Osteoblast (primary cell): ENCODE results near the gene MPP1. TPM values are rescaled to one million over a fixed set of nuclear protein-coding genes. Genes with fewer than 3 reads are reported as not detected.
"Not testable (repeated sequence)": the region's sequence is repeated elsewhere in the genome, so short reads cannot be mapped to it uniquely, and the experiment has no call there.

Source experiments
- DNase-seq: peaks from one replicate; pipeline ENCODE4 v3.0.0; 2011; ENCODE audit warnings: low spot score, mixed read lengths; ENCODE audit not compliant: insufficient read length; ENCODE audit errors: missing footprints
- H2AFZ ChIP-seq: 2 replicates; pipeline ENCODE4 v1.6.0; 2011; ENCODE audit warnings: mild to moderate bottlenecking, low read length
- H3K27ac ChIP-seq: 2 replicates; pipeline ENCODE4 v1.5.1; 2011; ENCODE audit warnings: mild to moderate bottlenecking, low read depth, low read length, moderate library complexity
- H3K27me3 ChIP-seq: 2 replicates; pipeline ENCODE4 v1.6.0; 2012; ENCODE audit warnings: mild to moderate bottlenecking, control low read depth, inconsistent platforms, low read length, moderate library complexity; ENCODE audit not compliant: insufficient read depth
- H3K36me3 ChIP-seq: 2 replicates; pipeline ENCODE4 v1.5.1; 2011; ENCODE audit warnings: mild to moderate bottlenecking, low read length, control low read depth, moderate library complexity; ENCODE audit not compliant: insufficient read depth
- H3K4me1 ChIP-seq: 2 replicates; pipeline ENCODE4 v1.5.1; 2011; ENCODE audit warnings: mild to moderate bottlenecking, low read length, control low read depth, moderate library complexity; ENCODE audit not compliant: insufficient read depth
- H3K4me2 ChIP-seq: 2 replicates; pipeline ENCODE4 v1.6.0; 2011; ENCODE audit warnings: mild to moderate bottlenecking, low read length; ENCODE audit not compliant: insufficient read depth
- H3K4me3 ChIP-seq: fragments of 200-600 bp; sonication (generic); 3 replicates; pipeline ENCODE4 v1.5.1; 2012; ENCODE audit warnings: mild to moderate bottlenecking, low read length, inconsistent platforms; ENCODE audit not compliant: insufficient read depth
- H3K79me2 ChIP-seq: 2 replicates; pipeline ENCODE4 v1.6.0; 2012; ENCODE audit warnings: mild to moderate bottlenecking, low read length, control low read depth, inconsistent platforms; ENCODE audit not compliant: insufficient read depth
- H3K9me3 ChIP-seq: 2 replicates; pipeline ENCODE4 v1.5.1; 2011; ENCODE audit warnings: low read depth, low read length, control low read depth
- H4K20me1 ChIP-seq: 2 replicates; pipeline ENCODE4 v1.6.0; 2012; ENCODE audit warnings: mild to moderate bottlenecking, low read length, control low read depth; ENCODE audit not compliant: insufficient read depth
- total RNA-seq: library from RNA; depleted of rRNA; stranded (reverse); fragments of >200 nt; gene quantifications from 2 replicates; pipeline ENCODE4 v1.2.3, GENCODE V29; 2012
- TF ChIP-seq, protein P1 (sequence below): IDR thresholded peaks from 2 replicates; pipeline ENCODE4 v1.5.1; 2011; ENCODE audit warnings: mild to moderate bottlenecking, low read depth, low read length, moderate library complexity; ENCODE audit errors: extremely low read depth

The MPP1 gene
- total RNA-seq, 1 donor = 14.8 TPM

DNA sequence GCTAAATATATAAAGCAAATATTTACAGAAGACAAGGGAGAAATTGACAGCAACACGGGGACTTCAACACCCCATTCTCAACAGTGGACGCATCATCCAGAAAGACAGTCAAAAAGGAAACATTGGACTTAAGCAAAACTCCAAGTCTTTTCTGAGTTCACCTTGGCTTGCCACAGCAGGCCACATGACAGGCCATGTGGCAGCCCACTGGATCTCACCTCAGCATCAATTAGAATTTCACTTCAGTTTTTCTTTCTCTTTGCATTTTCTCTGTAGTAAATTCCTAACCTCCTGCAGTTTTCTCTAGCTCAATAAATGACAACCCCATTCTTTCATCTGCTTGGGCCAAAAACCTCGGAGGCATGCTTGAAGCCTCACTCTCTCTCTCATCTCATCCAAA is 16.7 kb upstream of the MPP1 start:
- Histone ChIP-seq H3K9me3 (no peaks in the 10 kb centered on the region), H3K4me3 (no peak overlapping the region), H3K4me2 (no peak overlapping the region), H3K27me3 (peaks cover 3% of the 10 kb centered on the region), H3K36me3 (no peaks in the 10 kb centered on the region), H3K4me1 (no peaks in the 10 kb centered on the region), H4K20me1 (no peaks in the 10 kb centered on the region), H3K27ac (no peak overlapping the region), H2AFZ (no peak overlapping the region), H3K79me2 (no peaks in the 10 kb centered on the region)
- DNase-seq = no peak
- TF ChIP-seq, protein P1, sequence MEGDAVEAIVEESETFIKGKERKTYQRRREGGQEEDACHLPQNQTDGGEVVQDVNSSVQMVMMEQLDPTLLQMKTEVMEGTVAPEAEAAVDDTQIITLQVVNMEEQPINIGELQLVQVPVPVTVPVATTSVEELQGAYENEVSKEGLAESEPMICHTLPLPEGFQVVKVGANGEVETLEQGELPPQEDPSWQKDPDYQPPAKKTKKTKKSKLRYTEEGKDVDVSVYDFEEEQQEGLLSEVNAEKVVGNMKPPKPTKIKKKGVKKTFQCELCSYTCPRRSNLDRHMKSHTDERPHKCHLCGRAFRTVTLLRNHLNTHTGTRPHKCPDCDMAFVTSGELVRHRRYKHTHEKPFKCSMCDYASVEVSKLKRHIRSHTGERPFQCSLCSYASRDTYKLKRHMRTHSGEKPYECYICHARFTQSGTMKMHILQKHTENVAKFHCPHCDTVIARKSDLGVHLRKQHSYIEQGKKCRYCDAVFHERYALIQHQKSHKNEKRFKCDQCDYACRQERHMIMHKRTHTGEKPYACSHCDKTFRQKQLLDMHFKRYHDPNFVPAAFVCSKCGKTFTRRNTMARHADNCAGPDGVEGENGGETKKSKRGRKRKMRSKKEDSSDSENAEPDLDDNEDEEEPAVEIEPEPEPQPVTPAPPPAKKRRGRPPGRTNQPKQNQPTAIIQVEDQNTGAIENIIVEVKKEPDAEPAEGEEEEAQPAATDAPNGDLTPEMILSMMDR = no peak

DNA sequence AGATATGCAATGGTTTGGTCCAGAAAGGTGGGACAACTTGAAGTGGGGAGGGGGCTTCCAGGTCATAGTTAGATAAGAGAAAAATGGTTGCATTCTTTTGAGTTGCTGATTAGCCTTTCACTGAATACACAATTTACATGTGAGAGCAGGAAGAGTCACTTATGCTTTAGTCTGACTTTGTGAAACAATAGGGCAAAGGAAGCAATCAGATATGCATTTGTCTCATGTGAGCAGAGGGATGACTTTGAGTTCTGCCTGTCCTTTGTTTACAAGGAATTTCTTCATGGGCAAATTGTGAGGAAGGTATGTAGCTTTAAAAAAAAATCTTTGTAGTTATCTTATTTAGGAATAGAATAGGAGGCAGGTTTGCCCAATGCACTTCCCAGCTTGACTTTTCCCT is 16.2 kb upstream of the MPP1 start:
- Histone ChIP-seq H3K4me3 (no peak overlapping the region), H3K4me1 (no peaks in the 10 kb centered on the region), H3K79me2 (no peaks in the 10 kb centered on the region), H3K27me3 (peaks cover 3% of the 10 kb centered on the region), H3K9me3 (no peaks in the 10 kb centered on the region), H3K36me3 (no peaks in the 10 kb centered on the region), H3K27ac (no peak overlapping the region), H3K4me2 (no peak overlapping the region), H2AFZ (no peak overlapping the region), H4K20me1 (no peaks in the 10 kb centered on the region)
- no peak for DNase-seq
- TF ChIP-seq, protein P1 = no peak

DNA sequence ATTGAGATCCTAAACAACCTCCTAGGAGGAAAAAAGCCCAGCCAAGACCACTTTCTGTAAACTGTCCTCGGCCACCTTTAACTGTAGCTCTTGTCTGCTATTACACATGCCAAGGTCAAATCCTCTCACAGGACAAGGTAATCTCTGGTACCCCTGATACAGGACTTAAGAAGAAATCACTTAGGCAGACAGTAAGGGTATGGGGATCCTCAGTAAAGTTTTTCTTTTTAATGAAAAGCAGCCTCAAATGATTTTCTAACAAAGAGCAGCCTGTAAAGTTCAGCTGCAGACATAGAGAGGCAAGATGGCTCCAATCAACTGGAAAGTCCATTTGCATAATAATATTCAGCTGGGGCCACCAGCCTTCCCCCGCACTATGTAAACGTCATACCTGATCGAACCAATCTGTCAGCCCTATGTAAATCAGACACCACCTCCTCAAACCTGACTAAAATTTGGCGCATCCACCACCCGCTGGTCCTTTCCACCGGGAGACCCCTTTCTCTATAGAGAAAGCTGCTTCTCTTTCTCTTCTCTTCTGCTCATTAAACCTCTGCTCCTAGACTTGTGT is 14.6 kb upstream of the MPP1 start:
- Histone ChIP-seq H3K4me1 (no peaks in the 10 kb centered on the region), H2AFZ (no peak overlapping the region), H3K27me3 (peaks cover 3% of the 10 kb centered on the region), H3K9me3 (no peaks in the 10 kb centered on the region), H3K27ac (no peak overlapping the region), H3K4me2 (no peak overlapping the region), H3K4me3 (no peak overlapping the region), H3K79me2 (no peaks in the 10 kb centered on the region), H4K20me1 (no peaks in the 10 kb centered on the region), H3K36me3 (no peaks in the 10 kb centered on the region)
- DNase-seq = no peak
- TF ChIP-seq, protein P1 = no peak

DNA sequence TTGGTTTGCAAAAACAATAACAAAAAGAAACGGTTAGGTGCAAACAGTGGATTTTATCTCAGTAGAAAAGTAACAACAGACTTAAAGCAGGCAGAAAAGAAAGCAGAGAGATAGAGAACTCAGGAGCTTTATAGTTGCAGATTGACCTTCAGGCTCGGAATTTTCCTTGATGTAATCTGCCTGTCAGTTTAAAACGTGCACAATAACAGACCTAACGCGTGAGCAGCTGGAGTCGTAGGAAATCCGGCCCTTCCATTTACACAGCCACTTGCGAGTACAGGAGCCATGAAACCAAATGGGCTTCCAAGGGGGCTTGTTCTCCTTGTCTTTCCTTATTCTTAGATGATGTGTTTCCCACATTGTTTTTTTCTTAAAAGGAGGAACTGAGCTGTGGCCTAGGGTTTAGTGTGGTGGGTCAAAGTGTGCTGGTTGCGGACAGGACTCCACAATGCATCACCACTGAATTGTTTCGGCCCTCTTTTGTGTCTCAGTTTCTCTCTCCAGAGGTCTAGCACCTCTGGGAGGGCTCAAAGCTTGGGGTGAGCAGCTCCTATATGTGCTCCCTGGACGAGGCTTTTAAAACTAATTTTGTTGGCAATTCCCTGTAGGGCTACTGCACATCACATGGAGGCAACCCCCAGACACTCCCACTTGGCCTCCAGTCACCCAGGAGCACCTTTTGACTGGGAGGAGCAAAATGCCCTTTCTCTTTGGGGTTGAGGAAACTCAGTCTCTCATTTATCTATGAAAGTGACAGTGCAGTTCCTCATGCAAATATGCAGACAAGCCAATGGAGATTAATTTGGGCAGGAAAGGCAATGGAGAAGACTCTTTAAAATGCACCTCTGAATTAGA is 13.9 kb upstream of the MPP1 start:
- Histone ChIP-seq H3K27me3 (peaks cover 3% of the 10 kb centered on the region), H3K4me3 (no peak overlapping the region), H3K9me3 (no peaks in the 10 kb centered on the region), H2AFZ (no peak overlapping the region), H3K36me3 (no peaks in the 10 kb centered on the region), H4K20me1 (no peaks in the 10 kb centered on the region), H3K4me1 (no peaks in the 10 kb centered on the region), H3K79me2 (no peaks in the 10 kb centered on the region), H3K4me2 (no peak overlapping the region), H3K27ac (no peak overlapping the region)
- TF ChIP-seq, protein P1 = no peak
- no peak for DNase-seq

DNA sequence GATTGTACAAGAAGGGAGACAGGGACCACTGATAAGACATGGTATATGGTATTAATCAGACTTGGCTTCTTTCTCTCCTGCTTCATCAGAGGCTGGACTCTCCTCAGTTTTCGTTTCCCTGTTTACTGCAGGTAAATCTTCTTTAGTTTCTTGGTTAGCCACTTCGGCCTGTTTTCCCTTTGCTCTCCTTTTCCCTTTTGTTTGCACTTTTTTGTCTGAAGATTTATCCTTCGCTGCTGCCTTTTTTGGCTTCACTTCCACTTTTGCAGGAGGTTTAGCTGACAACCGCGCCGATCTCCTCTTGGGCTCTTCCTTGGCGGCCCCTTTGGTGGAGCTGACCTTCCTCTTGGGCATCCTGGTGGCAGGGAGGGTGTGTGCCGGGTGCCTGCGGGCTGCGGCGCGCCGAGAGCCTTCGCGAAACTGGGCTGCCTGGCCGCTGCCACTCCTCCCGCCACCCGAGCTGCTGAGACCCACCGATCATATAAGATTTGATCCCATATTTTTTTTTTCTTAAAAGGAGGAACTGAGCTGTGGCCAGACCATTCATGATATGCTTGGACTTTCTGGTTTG is 11.8 kb upstream of the MPP1 start:
- not testable (repeated sequence) for DNase-seq, H3K36me3 ChIP-seq, H2AFZ ChIP-seq, H3K9me3 ChIP-seq, H3K4me2 ChIP-seq, H3K4me1 ChIP-seq, H4K20me1 ChIP-seq, H3K79me2 ChIP-seq, H3K4me3 ChIP-seq, H3K27ac ChIP-seq, H3K27me3 ChIP-seq
